Renal cortex interstitium (tissue), 11 donors: ENCODE data around the gene HIRA. TPM values are rescaled to one million over a fixed set of nuclear protein-coding genes. Genes with fewer than 3 reads are reported as not detected.
A peak's percentile ranks its signal among the peaks of the same experiment; 100 is the strongest.
"Not testable (repeated sequence)": the region's sequence is repeated elsewhere in the genome, so short reads cannot be mapped to it uniquely, and the experiment has no call there.

Experiments used
- DNase-seq, 11 donors: peaks; one replicate each; pipeline ENCODE4 v3.0.0-alpha.2; 2013; ENCODE audit warnings: low read depth in 9 of 11, low spot score in 4 of 11; ENCODE audit errors: extremely low read depth in 1 of 11
- polyA plus RNA-seq, 3 donors: library from polyadenylated mRNA; unstranded; fragments of 120-200 nt; gene quantifications; one replicate each; pipeline ENCODE4 v1.2.1, GENCODE V29; 2013; ENCODE audit not compliant: insufficient read length in 3 of 3

Gene HIRA
- polyA plus RNA-seq, 3 donors: 29.9 to 37.5 (median 33.3) TPM

DNA sequence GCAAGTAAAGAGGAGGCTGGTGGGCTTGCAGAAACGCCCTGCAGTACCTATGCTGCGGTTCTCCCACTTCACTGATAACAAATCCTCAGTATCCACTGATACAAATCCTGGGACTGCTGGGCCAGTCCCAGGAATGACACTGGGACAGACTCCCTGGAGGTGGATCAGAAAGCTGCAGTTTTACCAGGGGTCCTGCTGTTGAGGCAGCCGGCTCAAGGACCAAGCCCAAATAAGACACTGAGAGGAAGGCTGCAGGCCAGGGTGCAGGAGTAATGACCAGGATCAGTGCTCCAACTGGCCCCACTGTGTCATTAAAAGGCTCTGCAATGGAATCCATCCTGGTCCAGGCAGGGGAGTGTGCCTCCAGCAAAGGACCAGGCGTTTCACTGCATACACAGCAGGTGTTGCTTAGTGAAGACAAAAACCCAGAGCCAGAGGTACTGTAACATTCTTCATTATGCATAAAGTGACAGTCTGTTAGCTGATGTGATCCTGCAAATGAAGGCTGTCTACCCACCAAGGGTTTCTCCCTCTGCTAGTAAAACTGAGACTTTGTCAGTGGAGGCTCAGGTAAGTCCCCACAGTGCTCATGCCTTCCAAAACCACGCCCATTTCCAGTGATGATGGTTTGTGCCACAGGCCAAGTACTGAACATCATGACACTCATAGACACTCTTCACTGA lies 17.3 kb upstream of the HIRA start:
- DNase-seq: no peak

- DNase-seq: peak in 8 of 11 donors; percentile 28 to 65 (median 58)
Measured at GRCh38 chr22:19448076-19448607, 16.6 kb upstream of the HIRA start.

DNA sequence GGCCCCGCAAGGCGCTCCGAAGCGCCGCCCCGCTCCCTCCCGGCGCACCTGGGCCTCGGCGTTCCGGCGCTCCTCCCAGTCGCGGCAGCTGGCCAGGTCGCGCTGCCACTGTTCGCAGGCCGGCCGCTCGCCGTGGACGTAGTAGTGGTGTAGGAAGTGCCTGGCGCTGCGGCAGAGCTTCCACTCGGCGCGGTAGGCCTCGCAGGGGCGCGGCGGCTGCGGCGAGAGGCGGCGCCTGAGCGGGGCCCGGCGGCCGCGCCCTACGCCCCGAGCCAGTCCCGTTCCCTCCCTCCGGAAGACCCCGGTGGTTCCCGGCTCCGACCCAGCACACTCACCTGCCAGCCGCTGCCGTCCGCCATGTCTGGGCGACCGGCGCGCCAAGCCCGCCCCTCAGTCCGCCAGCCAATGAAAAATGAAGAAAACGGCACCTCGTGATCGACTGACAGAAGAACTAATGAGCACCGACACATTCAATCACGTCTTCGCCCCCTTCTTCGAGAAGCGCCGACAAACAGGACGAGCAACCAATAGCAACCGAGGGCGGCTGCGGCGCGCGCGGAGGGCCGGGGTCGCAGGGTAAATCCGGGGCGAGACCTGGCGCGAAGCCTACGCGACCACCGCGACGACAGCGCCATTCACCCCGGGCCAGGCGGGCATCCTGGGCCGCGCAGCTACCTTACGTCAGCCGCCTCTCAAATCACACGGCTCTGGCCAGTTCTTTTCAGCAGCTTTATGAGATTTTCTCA lies 16.0 kb upstream of the HIRA start, which contains the start of gene C22orf39:
TSS of gene C22orf39 (minus strand) at position 382 of the 746 bp plus-strand sequence. CDS start at position 359, 23 bp downstream.
- DNase-seq: peak; percentile 68 to 94 (median 88)

DNA sequence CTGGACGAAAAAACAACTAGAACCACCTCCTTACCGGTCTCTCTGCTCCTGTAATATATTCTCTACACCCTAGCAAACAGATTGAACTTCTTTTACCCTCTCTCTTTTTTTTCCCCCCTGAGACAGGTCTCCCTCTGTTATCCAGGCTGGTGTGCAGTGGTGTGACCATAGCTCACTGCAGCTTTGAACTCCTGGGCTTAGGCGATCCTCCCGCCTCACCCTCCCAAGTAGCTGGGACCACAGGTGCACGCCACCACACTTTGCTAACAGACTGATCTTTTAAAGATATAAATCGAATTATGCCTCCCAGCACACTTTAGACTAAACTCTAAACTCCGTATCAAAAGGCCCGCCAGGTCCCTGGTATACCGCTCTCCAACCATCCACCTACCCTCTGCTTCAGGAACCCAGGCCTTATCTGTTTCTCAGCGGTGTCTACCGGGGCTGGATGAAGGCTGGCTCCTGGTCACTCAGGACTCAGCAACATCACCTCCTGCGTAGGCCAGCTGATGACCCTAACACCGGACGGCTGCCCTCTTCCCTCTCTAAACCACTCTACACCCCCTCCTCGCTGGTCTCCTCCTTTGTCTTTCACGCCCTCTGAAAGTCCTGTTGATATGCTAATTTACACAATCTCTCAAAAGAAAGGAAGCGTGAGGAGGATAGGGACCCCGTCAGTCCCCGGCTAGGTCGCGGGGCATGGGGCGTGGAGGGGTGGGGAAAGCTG lies 15.2 kb upstream of the HIRA start:
- DNase-seq: peak in 1 of 11 donors; percentile 11

DNA sequence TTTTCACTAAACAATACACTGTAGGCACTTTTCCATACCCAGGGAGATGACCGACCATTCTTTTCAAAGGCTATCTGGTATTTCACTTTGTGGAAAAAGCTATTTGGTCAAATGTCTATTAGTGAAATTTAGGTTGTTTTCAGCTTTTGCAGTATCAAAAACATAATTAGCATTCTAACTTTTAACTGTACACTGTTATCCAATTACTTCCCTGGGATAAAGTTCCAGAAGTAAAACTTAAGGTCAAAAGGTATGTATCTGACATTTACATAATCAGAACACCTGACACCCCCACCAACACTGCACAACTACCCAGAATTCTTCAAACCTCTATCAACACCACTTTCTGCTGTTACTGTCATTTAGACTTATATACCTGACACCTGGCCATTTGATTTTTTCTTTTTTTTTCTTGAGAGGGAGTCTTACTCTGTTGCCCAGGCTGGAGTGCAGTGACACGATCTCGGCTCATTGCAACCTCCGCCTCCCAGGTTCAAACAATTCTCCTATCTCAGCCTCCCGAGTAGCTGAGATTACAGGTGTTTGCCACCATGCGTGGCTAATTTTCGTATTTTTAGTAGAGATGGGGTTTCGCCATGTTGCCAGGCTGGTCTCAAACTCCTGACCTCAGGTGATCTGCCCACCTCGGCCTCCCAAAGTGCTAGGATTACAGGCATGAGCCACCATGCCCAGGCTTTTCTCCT lies 13.9 kb upstream of the HIRA start:
- not testable (repeated sequence) for DNase-seq

- DNase-seq: no peak
Measured at GRCh38 chr22:19443544-19444211, 12.1 kb upstream of the HIRA start.

DNA sequence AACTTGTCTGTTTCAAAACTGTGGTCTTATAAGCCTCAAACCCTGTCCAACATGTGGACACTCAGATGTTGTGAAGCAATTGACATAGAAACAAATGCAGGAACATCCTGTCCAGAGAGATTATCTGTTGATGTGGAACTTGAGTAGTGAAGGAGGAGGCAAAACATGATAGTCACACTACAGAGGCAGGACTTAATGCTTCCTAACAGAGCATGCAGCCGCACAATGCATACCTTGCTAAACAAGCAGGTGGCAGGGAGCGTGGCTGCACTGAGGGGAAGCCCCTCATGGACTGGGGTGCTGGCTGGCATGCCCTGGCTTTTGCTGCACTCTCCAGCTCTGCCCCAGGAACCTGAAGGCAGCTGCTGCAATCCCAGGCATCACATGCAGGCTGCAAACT lies 10.6 kb upstream of the HIRA start:
- no peak for DNase-seq

- no peak for DNase-seq
Measured at GRCh38 chr22:19440411-19441195, 9.1 kb upstream of the HIRA start.

DNA sequence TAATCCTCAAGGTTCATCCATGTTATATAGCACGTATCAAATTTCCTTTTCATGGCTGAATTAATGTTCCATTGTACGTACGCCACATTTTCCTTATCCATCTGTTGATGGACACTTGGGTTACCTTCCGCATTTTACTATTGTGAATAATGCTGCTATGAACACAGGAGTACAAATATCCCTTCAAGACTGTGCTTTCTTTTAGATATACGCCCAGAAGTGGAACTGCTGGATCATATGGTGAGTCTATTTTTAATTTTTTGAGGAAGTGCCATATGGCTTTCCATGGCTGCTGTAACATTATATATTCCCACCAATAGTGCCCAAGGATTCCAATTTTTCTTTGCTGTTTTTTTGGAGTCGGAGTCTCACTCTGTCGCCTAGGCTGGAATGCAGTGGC lies 6.8 kb upstream of the HIRA start:
- DNase-seq: no peak

- DNase-seq: not testable (repeated sequence)
Measured at GRCh38 chr22:19436444-19437161, 5.1 kb upstream of the HIRA start.

- no peak for DNase-seq
Measured at GRCh38 chr22:19434829-19435580, 3.5 kb upstream of the HIRA start.

DNA sequence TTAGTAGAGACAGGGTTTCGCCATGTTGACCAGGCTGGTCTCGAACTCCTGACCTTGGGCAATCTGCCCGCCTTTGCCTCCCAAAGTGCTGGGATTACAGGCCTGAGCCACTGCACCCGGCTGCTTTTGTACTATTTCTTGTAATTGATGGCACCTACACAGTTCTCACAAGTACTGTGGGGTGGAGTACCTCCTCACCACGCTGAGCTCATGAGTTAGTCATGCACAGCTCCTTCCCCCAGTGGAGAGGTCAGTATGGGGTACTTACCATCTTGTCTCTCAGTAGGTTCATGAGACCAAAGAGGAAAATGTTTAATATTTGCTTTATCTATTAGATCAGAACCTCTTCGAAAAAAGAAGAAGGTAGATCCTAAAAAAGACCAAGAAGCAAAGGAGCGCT lies 2.9 kb upstream of the HIRA start:
- DNase-seq: no peak

DNA sequence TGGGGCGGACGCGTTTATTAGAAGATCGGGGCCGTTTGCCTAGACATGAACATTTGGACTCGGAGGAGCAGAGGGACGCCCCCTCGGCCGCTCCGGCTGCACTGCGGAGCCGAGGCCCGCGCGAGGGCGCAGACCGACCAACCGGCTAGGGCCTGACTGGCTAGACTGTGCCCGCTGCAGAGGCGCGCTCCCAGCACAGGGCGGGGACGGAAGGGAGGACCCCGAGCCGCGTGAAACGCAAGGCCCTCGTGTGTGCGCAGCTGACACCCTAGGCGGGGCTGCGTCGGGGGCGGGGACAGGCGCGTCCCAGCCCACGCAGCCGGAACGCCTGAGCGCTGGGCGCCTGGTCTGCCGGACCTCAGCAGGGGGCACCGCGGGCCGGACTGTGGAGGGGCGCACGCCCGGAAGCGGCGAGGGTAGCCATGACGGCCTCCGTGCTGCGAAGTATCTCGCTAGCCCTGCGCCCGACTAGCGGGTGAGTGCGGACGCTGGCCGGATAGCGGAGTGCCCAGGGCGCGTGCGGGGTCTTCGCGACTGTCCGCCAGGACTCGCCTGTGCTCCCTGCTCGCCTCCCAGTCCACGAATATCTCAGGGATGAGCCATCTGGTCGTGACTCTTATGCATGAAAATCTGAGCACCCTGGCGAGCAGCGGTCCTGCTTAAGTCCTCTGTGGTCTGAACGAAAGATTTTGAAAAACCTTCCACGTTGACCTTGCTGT lies 759 bp upstream of the HIRA start, which contains the start of gene MRPL40:
TSS of gene MRPL40 (plus strand) at position 413 of the 719 bp plus-strand sequence. CDS start at position 423, 10 bp downstream.
- peak; percentile 69 to 91 (median 88) for DNase-seq

DNA sequence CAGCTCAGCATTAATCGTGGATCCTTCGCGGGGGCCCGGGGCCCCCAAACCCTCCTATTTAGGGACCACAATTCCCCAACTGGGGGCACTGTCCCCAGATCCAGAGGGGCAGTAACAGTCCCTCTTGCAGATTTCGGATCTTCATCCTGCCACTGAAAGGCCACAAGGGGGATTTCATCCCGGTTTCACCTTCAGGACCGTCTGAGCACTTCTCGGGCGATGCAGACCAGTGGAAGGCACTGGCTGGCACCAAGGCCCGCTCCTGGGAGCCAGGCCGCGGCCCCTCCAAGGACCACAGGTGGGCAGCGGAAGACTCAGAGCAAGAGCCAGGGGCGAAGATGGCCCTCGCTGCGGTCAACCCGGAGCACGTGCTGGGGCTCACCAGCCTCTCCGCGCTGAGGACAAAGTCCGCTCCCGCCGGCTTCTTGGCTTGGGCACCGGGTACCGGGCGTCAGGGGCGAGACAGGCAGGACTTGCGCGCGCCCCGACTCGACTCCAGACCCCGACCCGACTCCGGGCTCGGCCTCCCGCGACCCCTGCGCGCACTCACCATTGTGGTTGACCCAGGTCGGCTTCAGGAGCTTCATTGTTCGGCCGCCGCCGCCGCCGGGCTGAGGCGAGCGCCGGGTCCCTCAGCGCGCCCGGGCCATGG lies 517 bp downstream of the HIRA start:
- DNase-seq: peak in 2 of 11 donors; percentile 22 to 24
